OCI-LY1 (cell line): ENCODE data around the gene ADCY2.

Experiments used
- H2AFZ ChIP-seq: fragments of 200-600 bp; sonication (generic), shearing (Covaris generic); 2 replicates; pipeline ENCODE4 v1.6.0; 2014; ENCODE audit warnings: antibody characterized with exemption, mild to moderate bottlenecking, low read length
- H3F3A ChIP-seq: fragments of 200-600 bp; sonication (generic), shearing (Covaris generic); 2 replicates; pipeline ENCODE4 v1.6.0; 2014; ENCODE audit warnings: mild to moderate bottlenecking, antibody characterized with exemption, low read length, moderate library complexity; ENCODE audit not compliant: insufficient read depth
- H3K27ac ChIP-seq: fragments of 200-600 bp; sonication (generic); 2 replicates; pipeline ENCODE4 v1.5.1; 2014; ENCODE audit warnings: low read length, mixed run types, mild to moderate bottlenecking, low read depth; ENCODE audit not compliant: poor library complexity, severe bottlenecking
- H3K27me3 ChIP-seq: fragments of 200-600 bp; sonication (generic); 2 replicates; pipeline ENCODE4 v1.6.0; 2014; ENCODE audit warnings: antibody characterized with exemption, mild to moderate bottlenecking, low read length, moderate library complexity; ENCODE audit not compliant: insufficient read depth
- H3K36me3 ChIP-seq: fragments of 200-600 bp; sonication (generic); 2 replicates; pipeline ENCODE4 v1.6.1; 2014; ENCODE audit warnings: mild to moderate bottlenecking, antibody characterized with exemption, low read length, moderate library complexity, mixed read lengths; ENCODE audit not compliant: insufficient read depth
- H3K4me1 ChIP-seq: fragments of 200-600 bp; sonication (generic); 2 replicates; pipeline ENCODE4 v1.5.1; 2014; ENCODE audit warnings: mild to moderate bottlenecking, low read length, moderate library complexity; ENCODE audit not compliant: insufficient read depth, severe bottlenecking
- H3K4me2 ChIP-seq: fragments of 200-600 bp; sonication (generic), shearing (Covaris generic); 2 replicates; pipeline ENCODE4 v1.6.1; 2014; ENCODE audit warnings: low read length
- H3K4me3 ChIP-seq: fragments of 200-600 bp; sonication (generic); 2 replicates; pipeline ENCODE4 v1.5.1; 2014; ENCODE audit warnings: low read length, low read depth, mild to moderate bottlenecking, mixed read lengths; ENCODE audit not compliant: poor library complexity, severe bottlenecking
- H3K79me2 ChIP-seq: fragments of 200-600 bp; shearing (Covaris generic); 2 replicates; pipeline ENCODE4 v1.6.1; 2016; ENCODE audit warnings: mixed run types, low read length, mixed read lengths; ENCODE audit not compliant: insufficient read depth
- H3K9ac ChIP-seq: fragments of 200-600 bp; sonication (generic), shearing (Covaris generic); 2 replicates; pipeline ENCODE4 v1.6.1; 2014; ENCODE audit warnings: mild to moderate bottlenecking, low read length, mixed read lengths
- H3K9me2 ChIP-seq: fragments of 200-600 bp; sonication (generic), shearing (Covaris generic); 2 replicates; pipeline ENCODE4 v1.6.1; 2014; ENCODE audit warnings: low read depth, mild to moderate bottlenecking, low read length, mixed read lengths
- H3K9me3 ChIP-seq: fragments of 200-600 bp; shearing (Covaris generic); 2 replicates; pipeline ENCODE4 v1.6.1; 2014; ENCODE audit warnings: low read length, mixed read lengths
- H4K20me1 ChIP-seq: fragments of 200-600 bp; sonication (generic), shearing (Covaris generic); 2 replicates; pipeline ENCODE4 v1.6.0; 2016; ENCODE audit warnings: mild to moderate bottlenecking, low read length; ENCODE audit not compliant: insufficient read depth
- EZH2 ChIP-seq: fragments of 200-600 bp; sonication (generic), shearing (Covaris generic); IDR thresholded peaks from 2 replicates; pipeline ENCODE4 v1.8.0; 2017; ENCODE audit warnings: borderline replicate concordance, mixed run types, mild to moderate bottlenecking, antibody characterized with exemption, low read length, moderate library complexity, mixed read lengths
- TF ChIP-seq, protein P1 (sequence below): fragments of 200-600 bp; sonication (generic), shearing (Covaris generic); IDR thresholded peaks from 2 replicates; pipeline ENCODE4 v1.5.1; 2017; ENCODE audit warnings: mild to moderate bottlenecking, antibody characterized with exemption, low read length, moderate library complexity, mixed read lengths

ADCY2 gene

GRCh38 chr5:7851240-7851592 is 455.3 kb downstream of the ADCY2 start:
- no peaks in the 10 kb centered on the region for H3K79me2 ChIP-seq
- no peaks in the 10 kb centered on the region for H3K9me3 ChIP-seq
- H3K9ac ChIP-seq: no peak overlapping the region
- H3K27me3 ChIP-seq: no peaks in the 10 kb centered on the region
- H3K36me3 ChIP-seq: no peaks in the 10 kb centered on the region
- no peak overlapping the region for H3K27ac ChIP-seq
- no peak overlapping the region for H3K4me2 ChIP-seq
- no peak overlapping the region for H2AFZ ChIP-seq
- H3K9me2 ChIP-seq: no peaks in the 10 kb centered on the region
- no peak for TF ChIP-seq EZH2
- TF ChIP-seq, protein P1, sequence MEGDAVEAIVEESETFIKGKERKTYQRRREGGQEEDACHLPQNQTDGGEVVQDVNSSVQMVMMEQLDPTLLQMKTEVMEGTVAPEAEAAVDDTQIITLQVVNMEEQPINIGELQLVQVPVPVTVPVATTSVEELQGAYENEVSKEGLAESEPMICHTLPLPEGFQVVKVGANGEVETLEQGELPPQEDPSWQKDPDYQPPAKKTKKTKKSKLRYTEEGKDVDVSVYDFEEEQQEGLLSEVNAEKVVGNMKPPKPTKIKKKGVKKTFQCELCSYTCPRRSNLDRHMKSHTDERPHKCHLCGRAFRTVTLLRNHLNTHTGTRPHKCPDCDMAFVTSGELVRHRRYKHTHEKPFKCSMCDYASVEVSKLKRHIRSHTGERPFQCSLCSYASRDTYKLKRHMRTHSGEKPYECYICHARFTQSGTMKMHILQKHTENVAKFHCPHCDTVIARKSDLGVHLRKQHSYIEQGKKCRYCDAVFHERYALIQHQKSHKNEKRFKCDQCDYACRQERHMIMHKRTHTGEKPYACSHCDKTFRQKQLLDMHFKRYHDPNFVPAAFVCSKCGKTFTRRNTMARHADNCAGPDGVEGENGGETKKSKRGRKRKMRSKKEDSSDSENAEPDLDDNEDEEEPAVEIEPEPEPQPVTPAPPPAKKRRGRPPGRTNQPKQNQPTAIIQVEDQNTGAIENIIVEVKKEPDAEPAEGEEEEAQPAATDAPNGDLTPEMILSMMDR: no peak
- no peaks in the 10 kb centered on the region for H3K4me1 ChIP-seq
- H3F3A ChIP-seq: no peaks in the 10 kb centered on the region
- H3K4me3 ChIP-seq: no peak overlapping the region
- no peaks in the 10 kb centered on the region for H4K20me1 ChIP-seq

- no peaks in the 10 kb centered on the region for H3K27me3 ChIP-seq
- TF ChIP-seq, protein P1: no peak
- no peak for TF ChIP-seq EZH2
- H3K4me3 ChIP-seq: no peak overlapping the region
- no peaks in the 10 kb centered on the region for H3K9me2 ChIP-seq
- no peaks in the 10 kb centered on the region for H3F3A ChIP-seq
- no peak overlapping the region for H3K4me2 ChIP-seq
- H3K27ac ChIP-seq: no peak overlapping the region
- H2AFZ ChIP-seq: no peak overlapping the region
- H3K9me3 ChIP-seq: no peaks in the 10 kb centered on the region
- H3K9ac ChIP-seq: no peak overlapping the region
- no peaks in the 10 kb centered on the region for H3K4me1 ChIP-seq
- H4K20me1 ChIP-seq: no peaks in the 10 kb centered on the region
- H3K36me3 ChIP-seq: no peaks in the 10 kb centered on the region
- no peaks in the 10 kb centered on the region for H3K79me2 ChIP-seq
Observed at GRCh38 chr5:7851617-7852289, 455.8 kb downstream of the ADCY2 start.

- H3K9me2 ChIP-seq: no peaks in the 10 kb centered on the region
- no peak for TF ChIP-seq EZH2
- TF ChIP-seq, protein P1: no peak
- no peaks in the 10 kb centered on the region for H4K20me1 ChIP-seq
- no peak overlapping the region for H3K4me3 ChIP-seq
- H3K27ac ChIP-seq: no peak overlapping the region
- H3F3A ChIP-seq: no peaks in the 10 kb centered on the region
- no peaks in the 10 kb centered on the region for H3K79me2 ChIP-seq
- no peaks in the 10 kb centered on the region for H3K36me3 ChIP-seq
- no peaks in the 10 kb centered on the region for H3K9me3 ChIP-seq
- H2AFZ ChIP-seq: no peak overlapping the region
- no peak overlapping the region for H3K9ac ChIP-seq
- H3K27me3 ChIP-seq: no peaks in the 10 kb centered on the region
- H3K4me2 ChIP-seq: no peak overlapping the region
- no peaks in the 10 kb centered on the region for H3K4me1 ChIP-seq
Observed at GRCh38 chr5:7852542-7852941, 456.6 kb downstream of the ADCY2 start.
